ENCODE measurements around the gene RBM20.
A peak's percentile ranks its signal among the peaks of the same experiment; 100 is the strongest.
"Not testable (repeated sequence)": the region's sequence is repeated elsewhere in the genome, so short reads cannot be mapped to it uniquely, and the experiment has no call there.

Gene RBM20

DNA sequence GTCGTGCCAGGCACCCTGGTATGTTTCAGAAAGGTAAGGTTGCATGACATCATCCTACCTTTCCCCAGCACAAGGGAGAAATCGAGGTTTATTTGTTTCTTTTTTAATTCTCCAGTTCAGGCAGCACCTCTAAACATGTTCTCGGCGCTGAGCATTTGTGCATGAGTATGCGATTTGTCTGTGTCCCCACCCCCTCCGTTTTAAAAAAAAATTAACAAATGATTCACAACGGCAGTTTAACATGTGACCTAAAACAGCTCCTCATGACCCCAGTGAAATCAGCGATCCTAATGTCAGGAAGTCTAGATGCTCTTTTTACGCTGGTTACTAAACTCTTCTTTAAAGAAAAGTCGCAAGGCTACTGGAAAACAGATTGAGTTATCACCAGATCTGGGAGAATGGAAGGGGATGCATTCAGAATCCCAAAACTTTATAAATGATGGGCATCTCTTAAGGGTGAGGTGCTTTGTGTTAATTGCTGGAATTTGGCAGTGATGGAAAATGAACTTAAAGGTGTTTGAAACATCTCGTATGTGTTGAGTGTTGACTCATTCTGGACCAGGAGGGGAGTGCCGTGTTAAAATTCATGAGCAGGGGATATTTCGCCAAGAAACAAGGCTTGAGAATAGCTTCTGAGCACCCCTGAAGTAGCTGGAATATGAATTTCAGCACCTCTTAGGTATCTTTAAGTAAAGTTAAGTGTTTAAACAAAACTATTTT is 120.8 kb downstream of the RBM20 start:
- no peak for DNase-seq (ENCODE audit: low spot score)

DNA sequence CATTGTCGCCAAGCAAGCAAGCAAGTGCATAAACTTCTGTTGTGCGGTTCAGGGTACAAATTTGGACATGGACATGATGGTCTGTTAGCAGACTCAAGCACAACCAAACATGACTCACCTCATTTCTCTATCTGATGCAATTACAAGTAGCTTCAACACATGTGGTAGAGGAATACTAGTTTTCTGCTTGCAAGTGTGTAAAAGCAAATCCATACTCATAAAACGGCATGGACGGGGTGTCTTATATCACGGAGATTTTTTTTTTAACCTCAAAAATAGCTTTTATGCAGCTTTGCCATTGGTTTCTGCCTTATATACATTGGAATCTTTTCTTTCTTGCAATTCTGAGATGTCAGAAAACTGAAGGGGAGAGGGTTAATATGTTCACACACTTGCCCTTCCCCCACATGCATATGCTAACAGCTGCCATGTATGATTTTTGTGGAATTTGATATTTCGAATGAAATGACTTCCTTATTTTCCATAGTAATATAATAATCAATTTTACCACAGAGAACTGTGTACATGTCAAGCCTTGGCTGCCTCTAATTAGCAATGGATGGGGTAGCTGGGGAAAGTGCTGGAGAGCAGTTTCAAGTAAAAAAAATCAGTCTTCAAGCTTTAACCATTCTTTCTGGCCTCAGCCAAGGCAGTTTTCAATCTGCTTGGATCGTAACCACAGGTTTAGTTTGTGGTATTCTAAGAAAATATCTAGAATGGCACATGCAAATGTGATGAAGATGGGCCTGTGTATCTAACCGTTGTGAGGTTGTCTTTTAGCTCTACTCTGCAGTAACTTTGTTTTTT is 121.6 kb downstream of the RBM20 start:
- no peak for DNase-seq (ENCODE audit: low spot score)

DNA sequence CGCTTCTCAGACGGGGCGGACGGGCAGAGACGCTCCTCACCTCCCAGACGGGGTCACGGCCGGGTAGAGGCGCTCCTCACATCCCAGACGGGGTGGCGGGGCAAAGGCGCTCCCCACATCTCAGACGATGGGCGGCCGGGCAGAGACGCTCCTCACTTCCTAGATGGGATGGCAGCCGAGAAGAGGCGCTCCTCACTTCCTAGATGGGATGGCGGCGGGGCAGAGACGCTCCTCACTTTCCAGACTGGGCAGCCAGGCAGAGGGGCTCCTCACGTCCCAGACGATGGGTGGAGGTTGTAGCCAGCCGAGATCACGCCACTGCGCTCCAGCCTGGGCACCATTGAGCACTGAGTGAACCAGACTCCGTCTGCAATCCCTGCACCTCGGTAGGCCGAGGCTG is 123.5 kb downstream of the RBM20 start:
- DNase-seq (ENCODE audit: low spot score), result not testable (repeated sequence)

GRCh38 chr10:110770243-110770642 is 126.1 kb downstream of the RBM20 start:
- no peak for DNase-seq (ENCODE audit: low spot score)

- no peak for DNase-seq (ENCODE audit: low spot score)
Measured at GRCh38 chr10:110771486-110771885, 127.3 kb downstream of the RBM20 start.

- no peak for DNase-seq (ENCODE audit: low spot score)
Measured at GRCh38 chr10:110771991-110772390, 127.9 kb downstream of the RBM20 start.

DNA sequence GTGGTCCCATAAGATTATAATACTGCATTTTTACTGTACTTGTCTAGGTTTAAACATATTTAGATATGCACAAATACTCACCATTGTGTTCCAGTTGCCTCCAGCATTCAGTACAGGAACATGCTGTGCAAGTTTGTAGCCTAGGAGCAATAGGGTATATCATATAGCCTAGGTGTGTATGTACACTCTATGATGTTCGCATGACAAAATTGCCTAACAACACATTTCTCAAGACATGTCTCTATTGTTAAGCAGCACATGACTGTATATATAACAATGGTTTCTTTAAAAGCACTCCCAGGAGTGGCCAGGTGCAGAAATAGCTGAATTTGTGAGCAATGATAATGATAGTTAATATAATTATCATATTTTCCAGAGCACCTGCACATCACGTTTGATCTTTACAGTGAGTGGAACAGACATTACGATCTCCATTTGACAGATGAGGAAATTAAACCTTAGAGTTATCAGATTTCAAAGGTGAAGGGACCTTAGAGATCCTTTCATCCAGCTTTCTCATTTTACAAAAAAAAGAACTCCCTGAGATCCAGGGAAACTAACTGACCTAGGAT is 128.4 kb downstream of the RBM20 start:
- no peak for DNase-seq (ENCODE audit: low spot score)

DNA sequence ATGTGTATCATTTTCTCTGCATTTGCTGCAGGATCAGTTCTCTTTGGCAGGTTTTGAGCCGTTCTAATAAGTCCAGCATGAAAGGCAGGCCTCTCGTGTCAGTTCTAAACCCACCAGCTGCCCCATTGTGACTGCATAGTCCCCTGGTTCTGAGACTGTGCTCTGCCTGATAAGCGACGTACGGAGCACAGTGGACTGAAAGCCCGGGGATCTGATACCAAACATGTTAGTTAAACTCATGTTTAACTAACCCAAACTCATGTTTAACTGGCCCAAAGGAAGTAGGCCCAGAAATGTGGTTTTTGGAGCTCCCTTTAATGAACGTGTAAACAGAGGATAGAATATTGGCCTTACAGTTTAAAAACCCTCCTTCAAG is 129.5 kb downstream of the RBM20 start:
- no peak for DNase-seq (ENCODE audit: low spot score)

DNA sequence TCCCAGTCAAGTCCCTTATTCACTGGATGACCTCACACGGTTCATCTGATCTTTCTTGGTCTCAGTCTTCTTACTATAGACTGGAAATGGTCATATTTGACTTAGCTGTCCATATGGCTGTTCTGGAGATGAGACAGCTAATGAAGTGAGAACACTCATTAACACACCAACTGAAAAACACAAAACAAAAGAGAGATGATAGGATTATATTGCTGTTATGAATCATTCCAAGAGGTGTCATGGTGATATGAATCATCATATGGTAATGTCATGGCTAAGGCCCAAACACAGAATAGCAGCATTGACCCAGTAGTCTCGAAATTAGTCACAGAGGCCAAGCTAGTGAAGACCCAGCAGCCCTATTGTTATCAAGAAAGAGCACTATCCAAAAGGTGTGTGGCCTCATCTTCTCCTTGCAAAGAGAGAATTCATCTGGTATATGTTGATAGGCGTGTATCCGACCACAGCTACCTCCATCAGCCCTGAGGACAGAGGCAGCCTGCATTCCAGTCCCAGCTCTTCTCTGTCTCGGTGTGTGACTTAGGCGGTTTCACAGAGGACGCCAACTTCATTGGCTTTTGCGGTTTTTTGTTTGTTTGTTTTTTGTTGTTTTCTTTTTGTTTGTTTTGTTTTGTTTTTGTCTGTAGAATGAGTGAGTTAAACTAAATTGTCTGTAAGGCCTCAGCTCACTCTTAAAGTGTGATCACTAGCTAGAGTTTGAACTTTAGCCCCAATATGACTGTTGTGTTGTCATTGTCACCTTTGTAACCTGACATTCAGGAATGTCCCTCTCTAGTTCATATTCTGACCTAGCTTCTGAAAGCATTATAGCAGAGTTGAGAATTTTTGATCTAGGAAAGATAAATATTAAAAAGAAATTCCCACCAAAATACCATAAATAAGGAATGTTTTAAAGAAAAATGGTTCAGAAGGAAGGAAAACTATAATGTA is 130.2 kb downstream of the RBM20 start:
- no peak for DNase-seq (ENCODE audit: low spot score)

DNA sequence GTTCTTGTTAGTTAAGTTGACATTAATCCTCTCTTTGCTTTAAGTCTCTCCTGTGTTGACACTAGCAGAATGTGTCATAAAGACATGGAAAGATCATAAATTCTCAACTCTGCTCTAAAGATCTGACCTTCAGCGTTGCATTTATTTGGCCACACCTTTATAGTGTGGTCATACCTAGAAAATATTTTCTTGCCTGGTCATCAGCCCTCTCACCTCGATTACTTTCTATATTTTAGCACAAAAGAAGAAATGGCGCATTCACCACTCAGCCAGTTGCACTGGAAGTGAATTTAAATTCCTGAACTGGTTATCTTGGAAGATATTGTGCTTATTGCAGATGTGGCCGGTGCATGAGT is 130.9 kb downstream of the RBM20 start:
- no peak for DNase-seq (ENCODE audit: low spot score)

- DNase-seq (ENCODE audit: low spot score), result no peak
Measured at GRCh38 chr10:110775406-110775805, 131.3 kb downstream of the RBM20 start.

GRCh38 chr10:110777017-110777416 is 132.9 kb downstream of the RBM20 start:
- DNase-seq (ENCODE audit: low spot score), result peak; percentile 72

DNA sequence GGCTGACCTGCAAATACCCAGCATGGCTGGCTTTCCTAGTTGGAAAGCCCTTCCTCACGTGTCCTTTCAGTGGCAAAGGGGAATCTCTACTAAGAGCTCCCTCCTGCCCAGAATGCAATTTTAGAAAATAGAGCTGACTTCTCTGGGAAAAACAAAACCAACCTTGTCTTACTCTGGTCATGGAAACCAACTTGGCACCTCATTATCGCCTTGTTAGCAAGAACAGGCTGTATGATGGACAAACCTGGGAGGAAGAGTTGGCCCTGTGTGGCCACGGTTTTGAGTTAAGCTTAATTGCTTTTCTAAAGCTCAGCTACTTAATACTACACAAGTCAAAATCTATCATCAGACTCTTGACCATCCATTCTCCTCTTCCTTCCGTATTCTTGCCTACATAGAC is 133.5 kb downstream of the RBM20 start:
- DNase-seq (ENCODE audit: low spot score), result no peak

- DNase-seq (ENCODE audit: low spot score), result peak; percentile 47
Measured at GRCh38 chr10:110778211-110778610, 134.1 kb downstream of the RBM20 start.

GRCh38 chr10:110779489-110779888 is 135.4 kb downstream of the RBM20 start:
- no peak for DNase-seq (ENCODE audit: low spot score)

DNA sequence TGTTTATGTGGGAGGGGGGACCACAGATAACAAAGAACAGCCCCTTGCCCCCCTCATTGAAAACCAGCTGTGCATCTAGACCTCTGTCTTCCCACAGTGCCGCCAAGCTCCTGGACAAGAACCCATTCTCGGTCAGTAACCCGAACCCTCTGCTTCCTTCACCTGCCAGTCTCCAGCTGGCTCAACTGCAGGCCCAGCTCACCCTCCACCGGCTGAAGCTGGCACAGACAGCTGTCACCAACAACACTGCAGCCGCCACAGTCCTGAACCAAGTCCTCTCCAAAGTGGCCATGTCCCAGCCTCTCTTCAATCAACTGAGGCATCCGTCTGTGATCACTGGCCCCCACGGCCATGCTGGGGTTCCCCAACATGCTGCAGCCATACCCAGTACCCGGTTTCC is 136.6 kb downstream of the RBM20 start:
- DNase-seq (ENCODE audit: low spot score), result no peak

- no peak for DNase-seq (ENCODE audit: low spot score)
Measured at GRCh38 chr10:110781139-110781538, 137.0 kb downstream of the RBM20 start.

GRCh38 chr10:110782616-110783015 is 138.5 kb downstream of the RBM20 start:
- DNase-seq (ENCODE audit: low spot score), result no peak

DNA sequence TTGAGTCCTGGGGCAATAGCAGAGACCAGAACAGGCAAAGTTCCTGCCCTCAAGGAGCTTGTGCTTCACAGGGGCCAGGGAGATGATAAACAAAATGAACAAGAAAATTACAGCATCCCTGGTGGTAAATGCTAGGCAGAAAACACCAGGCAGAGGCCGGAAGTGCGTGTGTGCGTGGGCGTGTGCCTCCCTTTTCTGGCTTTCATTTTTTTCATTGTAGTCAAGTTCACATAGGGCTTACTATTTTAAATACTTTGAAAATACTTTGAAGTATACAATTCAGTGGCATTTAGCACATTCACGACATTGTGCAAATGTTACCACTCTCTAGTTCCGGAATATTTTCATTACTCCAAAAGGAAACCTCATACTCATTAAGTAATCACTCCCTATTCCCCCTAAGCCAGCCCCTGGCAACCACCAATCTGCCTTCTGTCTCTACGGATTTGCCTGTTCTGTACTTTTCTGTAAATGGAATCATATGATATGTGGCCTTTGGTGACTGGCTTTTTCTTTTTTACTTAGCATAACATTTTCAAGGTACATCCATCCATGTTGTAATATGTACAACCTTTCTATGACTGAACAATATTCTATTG is 139.5 kb downstream of the RBM20 start:
- DNase-seq (ENCODE audit: low spot score), result no peak

- no peak for DNase-seq (ENCODE audit: low spot score)
Measured at GRCh38 chr10:110784198-110784597, 140.1 kb downstream of the RBM20 start.

GRCh38 chr10:110786172-110786571 is 142.0 kb downstream of the RBM20 start:
- no peak for DNase-seq (ENCODE audit: low spot score)
